Iris pigment epithelial cell (primary cell): Measurements from ENCODE around the gene BOLA3.
A peak's percentile ranks its signal among the peaks of the same experiment; 100 is the strongest.
"Not testable (repeated sequence)": the region's sequence is repeated elsewhere in the genome, so short reads cannot be mapped to it uniquely, and the experiment has no call there.

Source experiments
- DNase-seq: peaks from one replicate; pipeline ENCODE4 v3.0.0-alpha.2; 2011; ENCODE audit warnings: low read depth

The BOLA3 gene

DNA sequence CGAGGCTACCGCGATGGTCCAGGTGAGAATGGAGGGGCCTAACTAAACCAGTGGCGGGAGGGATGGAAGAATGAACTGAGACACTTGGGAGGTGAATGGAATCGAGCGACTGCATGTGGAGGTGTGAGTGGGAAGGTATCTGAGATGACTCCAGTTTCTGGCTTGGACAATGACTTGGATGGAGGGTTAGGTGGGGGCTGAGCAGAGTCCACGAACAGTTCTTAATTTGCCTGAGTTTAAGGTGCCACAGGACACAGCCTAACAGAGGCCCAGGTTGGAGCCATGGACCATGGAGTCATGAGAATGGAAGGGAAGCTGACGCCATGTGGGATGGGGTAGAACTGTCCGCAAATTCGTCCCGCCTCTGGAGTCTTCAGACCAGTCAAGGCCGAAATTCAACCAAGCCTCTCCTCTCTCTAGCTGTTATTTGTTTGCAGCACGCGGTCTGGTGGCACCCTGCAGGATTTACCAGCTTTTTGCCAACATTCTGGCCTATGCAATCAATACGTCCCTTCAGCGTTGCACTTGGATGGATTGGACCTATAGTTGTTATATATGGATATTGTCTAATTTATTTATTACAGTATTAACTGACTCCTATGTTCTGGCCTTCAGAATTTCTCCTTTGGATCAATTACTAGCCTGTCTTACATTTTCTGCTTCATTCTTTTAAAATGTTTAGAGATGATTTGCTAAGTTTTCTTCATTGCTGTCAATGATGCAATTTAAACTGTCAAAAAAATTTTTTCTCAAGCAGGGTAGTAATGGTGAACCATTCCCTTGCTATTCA is 940 bp upstream of the BOLA3 start:
- no peak for DNase-seq

DNA sequence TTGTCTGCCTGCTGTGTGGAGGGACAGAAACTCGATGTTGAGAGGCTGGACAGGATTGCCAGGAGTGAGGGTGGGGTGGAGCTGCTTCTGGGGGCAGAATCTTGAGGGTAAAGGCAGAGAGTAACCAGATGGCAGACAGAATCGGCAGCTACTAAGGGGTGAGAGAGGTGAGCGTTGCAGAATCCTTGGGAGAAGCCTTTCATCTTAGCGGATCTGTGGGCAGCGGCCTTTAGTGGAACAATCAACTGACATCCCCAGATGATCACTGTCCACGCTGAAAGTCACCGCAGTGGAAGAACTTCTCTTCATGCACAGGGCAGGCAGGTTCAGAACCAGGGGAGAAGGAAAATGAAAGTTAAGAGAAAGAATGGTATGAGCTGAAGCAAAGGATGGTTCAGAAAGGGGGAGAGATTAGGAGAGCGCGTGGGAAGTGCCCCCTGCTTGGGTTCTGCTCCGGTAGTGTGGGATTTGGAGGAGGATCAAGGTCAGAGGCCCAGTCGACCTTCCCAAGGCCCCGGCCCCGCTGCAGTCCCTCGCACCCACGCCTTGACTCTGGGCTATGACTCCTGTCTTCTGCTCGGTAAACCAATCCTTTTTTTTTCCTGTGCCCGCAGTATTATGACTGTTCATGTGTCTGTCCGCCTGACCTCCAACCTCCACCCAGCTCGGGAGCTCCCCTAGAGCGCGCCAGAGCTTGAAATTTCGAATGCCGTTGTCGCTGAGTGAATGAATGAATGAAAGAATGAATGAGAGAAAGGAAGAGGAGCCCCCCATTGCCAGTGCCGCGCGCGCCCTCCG is 584 bp downstream of the BOLA3 start:
- DNase-seq: peak; percentile 56

- DNase-seq: no peak
These were observed 5.4 kb downstream of the BOLA3 start for GRCh38 chr2:74142340-74142739.

DNA sequence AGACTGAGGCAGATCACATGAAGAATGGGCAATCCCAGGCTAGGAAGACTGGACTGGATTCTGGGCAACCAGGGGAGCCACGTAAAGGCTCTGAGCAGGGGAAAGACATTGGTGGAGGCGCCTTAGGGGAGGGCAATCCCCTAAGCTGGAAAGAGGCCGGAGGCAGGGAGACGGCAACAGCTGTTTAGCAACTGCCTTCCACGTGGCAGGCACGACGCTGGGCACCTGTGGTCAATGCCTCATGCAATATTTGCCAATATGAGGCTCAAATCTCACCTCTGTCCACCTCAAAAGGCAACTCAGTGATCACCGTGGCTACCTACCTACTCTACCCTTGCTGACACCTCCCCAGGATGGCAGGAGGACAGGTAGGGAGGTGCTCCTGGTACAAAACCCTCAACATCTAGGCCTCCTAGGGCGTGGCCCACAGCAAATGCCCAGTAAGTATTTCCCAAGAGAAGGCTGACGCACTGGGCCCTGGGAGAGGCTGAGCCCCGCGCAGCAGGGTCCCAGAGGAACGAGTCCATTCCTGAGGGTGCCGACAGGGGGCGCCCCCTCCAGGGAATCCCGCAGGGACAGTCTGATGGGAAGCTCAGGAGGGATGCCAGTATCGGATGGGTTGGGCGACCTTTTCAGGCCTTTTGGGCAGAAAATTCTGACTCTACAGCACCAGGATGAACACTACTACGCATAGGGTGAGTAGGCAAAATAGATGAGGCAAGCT is 8.9 kb downstream of the BOLA3 start:
- DNase-seq: no peak

DNA sequence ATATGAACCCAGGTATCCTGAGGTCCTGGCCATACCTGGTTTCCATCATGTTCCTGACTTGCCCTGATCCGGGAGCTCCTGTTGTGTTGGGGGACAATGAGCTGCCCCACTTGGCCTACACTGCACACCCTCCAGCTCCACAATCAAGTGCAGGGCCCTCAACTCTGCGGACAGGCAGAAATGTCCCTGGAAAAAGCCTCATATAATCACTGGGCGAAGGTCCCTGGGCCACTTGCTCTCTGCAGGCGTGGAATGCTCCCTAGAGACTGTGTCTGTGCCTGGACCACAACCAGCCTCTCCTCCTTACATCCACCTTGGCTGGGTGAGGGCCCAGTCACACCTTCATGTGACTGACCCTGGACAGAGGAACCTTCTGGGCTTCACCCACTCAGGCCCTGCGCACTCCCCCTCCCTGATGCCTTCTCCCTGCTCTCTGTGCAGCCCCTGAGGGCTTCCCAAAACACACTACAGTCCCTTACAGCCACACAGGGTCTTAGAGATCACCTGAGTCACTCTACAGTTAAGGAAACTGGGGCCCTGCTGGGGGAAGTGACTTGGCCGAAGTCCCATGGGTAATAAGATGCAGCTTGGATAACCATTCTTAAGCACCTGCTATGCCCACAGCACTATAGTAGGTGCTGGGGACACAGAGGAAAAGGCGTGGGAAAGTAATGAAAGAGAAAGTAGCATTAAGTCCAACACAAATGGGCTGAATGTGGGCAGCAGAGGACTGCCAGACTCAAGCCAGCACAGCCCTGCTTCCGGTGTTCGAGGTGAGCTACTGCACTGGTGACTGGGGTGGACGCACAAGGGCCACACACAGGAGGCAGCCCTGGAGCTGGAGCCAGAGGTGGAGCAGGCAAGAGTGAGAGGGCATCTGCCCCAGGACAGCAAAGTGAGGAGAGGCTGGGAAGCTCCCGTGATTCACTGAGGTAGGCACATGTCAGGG is 9.8 kb downstream of the BOLA3 start:
- no peak for DNase-seq

DNA sequence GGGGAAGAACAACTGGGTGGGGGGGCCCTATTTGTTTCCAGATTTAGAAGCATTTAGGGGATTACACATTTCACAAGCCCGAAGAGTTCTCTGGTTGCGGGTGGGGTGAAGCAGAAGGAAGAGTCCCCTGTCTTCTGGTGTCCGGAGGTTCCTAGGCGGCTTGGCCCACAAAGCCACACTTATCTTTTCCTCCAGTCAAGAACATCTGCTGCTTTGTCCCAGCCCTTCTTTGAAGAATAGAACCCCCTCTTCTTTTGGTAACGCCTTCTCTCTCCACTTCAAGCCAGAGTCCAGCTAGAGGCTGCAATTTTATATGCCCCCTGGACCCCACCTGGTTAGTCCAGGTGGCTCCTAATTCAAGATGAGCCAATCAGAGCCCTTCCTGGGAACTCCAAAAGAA is 15.8 kb downstream of the BOLA3 start:
- DNase-seq: no peak

DNA sequence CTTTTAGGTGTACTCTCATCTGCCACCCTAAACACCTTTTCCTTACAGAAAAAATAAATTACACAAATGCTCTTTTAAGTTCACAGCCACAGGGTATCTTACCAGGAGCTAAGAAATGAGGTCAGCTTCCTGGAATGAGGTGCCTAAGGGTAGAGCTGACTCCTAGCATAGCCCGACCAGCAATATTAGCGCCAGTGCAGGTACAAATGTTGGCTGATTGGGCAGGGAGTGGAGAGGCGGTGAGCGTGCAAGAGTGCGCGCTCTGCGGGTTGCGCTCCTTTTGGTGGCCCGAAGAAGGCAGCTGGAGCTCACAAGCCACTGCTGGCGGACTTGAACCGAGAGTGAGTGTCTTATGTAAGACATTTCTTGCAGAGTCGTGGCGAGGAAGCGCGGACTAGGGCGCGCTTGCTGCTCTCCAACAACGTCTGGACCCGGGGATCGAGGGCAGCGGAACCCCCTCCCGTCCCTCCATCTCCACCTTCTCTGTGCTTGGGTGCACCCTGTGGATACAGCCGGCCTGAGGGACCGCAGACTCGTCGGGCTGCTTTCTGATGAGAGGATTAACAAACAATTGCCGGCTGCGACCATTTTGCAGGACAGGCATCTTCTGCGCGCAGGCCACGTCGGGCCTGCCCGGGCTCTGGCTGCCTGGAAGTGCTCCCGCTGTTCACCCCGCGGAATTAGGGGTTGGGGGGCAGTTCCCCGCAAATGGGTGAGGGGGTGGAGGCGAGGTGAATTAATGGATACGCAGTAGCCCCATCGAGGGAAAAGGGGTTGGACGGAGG is 17.3 kb downstream of the BOLA3 start:
- DNase-seq: no peak

DNA sequence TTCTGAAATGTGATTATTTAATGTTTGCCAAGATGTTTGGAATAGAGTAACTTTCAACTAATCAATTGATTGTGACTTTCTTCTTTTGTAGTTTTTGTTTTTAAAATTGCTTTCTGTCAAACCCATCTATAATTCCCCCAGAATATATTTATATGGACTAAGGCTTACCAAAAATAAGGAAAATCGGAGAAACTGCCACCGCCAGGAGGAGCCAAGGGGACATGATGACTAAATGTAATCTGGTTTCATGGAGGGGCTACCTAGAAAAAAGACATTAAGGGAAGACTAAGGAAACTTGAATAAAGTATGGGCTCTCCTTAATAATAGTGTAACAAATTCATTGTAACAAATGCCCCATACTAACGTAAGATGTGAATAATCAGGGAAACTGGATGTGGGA is 19.5 kb downstream of the BOLA3 start:
- DNase-seq: no peak

GRCh38 chr2:74123955-74124354 is 23.8 kb downstream of the BOLA3 start:
- not testable (repeated sequence) for DNase-seq

- not testable (repeated sequence) for DNase-seq
These were observed 25.9 kb downstream of the BOLA3 start for GRCh38 chr2:74121846-74122245.

- DNase-seq: peak; percentile 90
These were observed 27.5 kb downstream of the BOLA3 start for GRCh38 chr2:74119912-74120825.

- peak; percentile 27 for DNase-seq
These were observed 28.4 kb downstream of the BOLA3 start for GRCh38 chr2:74119339-74119738.

GRCh38 chr2:74111380-74111779 is 36.3 kb downstream of the BOLA3 start:
- DNase-seq: no peak

- DNase-seq: no peak
These were observed 37.2 kb downstream of the BOLA3 start for GRCh38 chr2:74110537-74110936.

DNA sequence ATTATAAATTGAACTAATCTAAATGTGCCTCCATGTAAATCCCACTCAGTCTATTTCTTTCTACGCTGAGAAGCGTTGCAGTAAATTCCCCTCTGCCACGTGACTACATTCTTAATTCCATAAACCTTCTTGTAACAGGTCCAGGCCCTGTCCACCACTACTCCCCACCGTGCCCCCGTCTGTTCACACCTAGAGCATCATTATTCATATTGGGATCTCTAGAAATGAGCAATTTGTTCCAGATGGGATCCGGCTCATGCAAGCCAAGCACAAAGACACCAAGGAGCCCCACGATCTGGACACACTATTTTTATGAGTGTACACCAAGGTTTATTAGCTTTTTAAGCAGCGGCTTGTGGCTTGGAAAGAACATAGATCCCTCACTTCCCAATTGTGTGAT is 38.2 kb downstream of the BOLA3 start:
- no peak for DNase-seq

DNA sequence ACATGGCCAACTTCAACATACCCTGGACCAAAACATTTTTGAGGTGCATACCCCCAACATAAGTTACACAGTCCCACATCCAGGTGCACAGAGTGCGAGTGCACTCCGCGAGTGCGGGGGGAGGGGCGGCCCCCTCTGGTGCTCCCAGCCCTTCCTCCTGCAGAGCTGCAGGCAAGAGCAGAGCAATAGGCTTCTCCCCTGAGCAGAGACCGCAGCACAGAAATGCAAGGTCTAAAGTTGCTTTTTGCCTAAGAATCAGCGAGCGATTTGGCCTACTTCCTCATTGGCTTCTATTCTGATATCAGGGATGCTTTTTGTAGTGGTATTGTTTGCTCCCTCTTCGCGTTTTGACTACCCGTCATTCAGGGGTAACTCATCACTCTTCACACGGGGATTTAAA is 40.6 kb downstream of the BOLA3 start:
- no peak for DNase-seq

DNA sequence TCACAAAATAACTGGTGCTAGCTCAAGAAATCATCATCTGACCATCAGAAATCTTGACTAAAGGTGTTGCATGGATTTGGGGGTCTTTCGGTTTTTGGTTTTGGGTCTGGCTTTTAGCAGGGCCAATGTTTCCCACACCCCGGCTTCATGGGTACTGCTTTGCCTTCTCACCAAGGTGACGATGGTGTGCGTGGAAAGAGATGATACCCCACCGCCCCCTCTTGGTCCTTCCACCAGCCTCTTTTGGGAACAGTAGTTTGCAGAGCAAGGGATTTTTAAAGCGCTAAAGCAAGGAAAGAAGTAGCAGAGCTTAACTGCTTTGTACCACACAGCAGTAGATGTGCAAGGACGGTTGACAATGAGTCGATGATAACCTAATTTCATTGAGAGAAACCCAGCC is 42.3 kb downstream of the BOLA3 start:
- no peak for DNase-seq

DNA sequence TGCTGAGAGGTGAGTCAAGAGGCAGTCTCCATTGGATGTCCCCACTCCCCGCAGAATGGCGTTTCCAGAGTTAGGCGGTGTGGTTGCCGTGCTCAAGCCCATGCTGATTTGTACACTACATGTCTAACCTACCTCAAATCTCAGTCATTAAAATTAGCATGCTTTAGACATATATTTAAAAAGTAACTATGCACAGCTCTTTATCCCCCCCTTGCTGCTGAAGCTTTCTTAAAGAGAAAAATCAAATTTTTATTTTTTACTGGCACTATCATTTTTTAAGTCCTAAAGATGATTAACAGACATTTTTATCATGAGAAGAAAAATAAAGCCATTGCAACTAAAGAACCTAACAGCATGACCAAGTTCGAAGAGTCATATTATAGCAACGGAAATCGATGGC is 42.9 kb downstream of the BOLA3 start:
- peak; percentile 26 for DNase-seq

GRCh38 chr2:74103763-74104162 is 43.9 kb downstream of the BOLA3 start:
- no peak for DNase-seq

DNA sequence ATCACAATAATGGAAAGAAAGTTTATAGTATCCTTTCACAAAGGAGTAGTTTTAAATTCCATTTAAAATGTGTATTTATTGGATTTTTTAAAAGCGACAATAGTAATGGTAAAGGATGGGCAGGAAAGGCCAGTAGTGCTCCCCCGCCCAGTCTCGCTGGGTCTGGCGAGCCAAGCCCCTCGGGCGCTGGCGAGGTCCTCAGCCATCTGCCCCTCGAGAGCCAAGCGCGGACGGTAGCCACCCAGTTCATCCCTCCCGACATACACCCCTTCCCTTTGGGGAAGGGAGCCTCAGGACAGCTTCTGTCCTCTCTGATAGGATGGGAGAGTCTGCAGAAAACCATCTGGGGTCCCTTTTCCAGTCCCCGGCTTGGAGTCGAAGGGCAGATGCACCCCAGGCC is 45.2 kb downstream of the BOLA3 start:
- no peak for DNase-seq
